Caco-2 (cell line): ENCODE measurements around the gene OR10G2. TPM values are rescaled to one million over a fixed set of nuclear protein-coding genes. Genes with fewer than 3 reads are reported as not detected.
"Not testable (repeated sequence)": the region's sequence is repeated elsewhere in the genome, so short reads cannot be mapped to it uniquely, and the experiment has no call there.

Source experiments
- BruUV-seq: library from RNA; stranded (reverse); fragments of 400-500 nt; replicated peaks from 2 replicates; lab custom pipeline; 2021; lab: Mats Ljungman, UMichigan
- CTCF ChIA-PET: fragments of 300-600 bp; sonication (Branson Sonifier 250); formaldehyde crosslinking; loops from one replicate; lab custom pipeline; 2022; ENCODE audit warnings: antibody characterized with exemption; lab: Charles Lee
- POLR2A ChIA-PET: fragments of 300-600 bp; sonication (Branson Sonifier 250); formaldehyde crosslinking; loops from one replicate; lab custom pipeline; 2022; ENCODE audit warnings: antibody characterized with exemption; lab: Charles Lee
- DNase-seq, 2 experiments: peaks; one replicate each; pipeline versions ENCODE4 v3.0.0 to v3.0.0-alpha.2; 2020 to 2022
- H3K27me3 ChIP-seq: replicated peaks from 2 replicates; pipeline ENCODE4 v1.6.0; 2011; ENCODE audit warnings: low read length; ENCODE audit not compliant: control insufficient read depth, insufficient read depth
- H3K36me3 ChIP-seq: 2 replicates; pipeline ENCODE4 v1.5.1; 2011; ENCODE audit warnings: low read length; ENCODE audit not compliant: control insufficient read depth, insufficient read depth
- H3K4me1 ChIP-seq: fragments of 250-450 bp; sonication (Bioruptor Pico); 2 replicates; pipeline ENCODE4 v1.5.1; 2020; ENCODE audit warnings: mild to moderate bottlenecking
- H3K4me3 ChIP-seq: 2 replicates; pipeline ENCODE4 v1.5.1; 2011; ENCODE audit warnings: low read depth, mild to moderate bottlenecking, control low read depth, low read length
- H3K9me3 ChIP-seq: fragments of 250-450 bp; sonication (Bioruptor Pico); 2 replicates; pipeline ENCODE4 v1.5.1; 2020; ENCODE audit warnings: mild to moderate bottlenecking, moderate library complexity
- H3K27ac Mint-ChIP-seq: one replicate; pipeline ENCODE4 v1.8.0; 2022; ENCODE audit warnings: mixed read lengths; ENCODE audit not compliant: unreplicated experiment
- H3K27me3 Mint-ChIP-seq: one replicate; pipeline ENCODE4 v1.8.0; 2022; ENCODE audit warnings: mixed read lengths; ENCODE audit not compliant: insufficient read depth, unreplicated experiment
- H3K36me3 Mint-ChIP-seq: one replicate; pipeline ENCODE4 v1.8.0; 2022; ENCODE audit warnings: mild to moderate bottlenecking, mixed read lengths; ENCODE audit not compliant: insufficient read depth, unreplicated experiment
- H3K4me1 Mint-ChIP-seq: one replicate; pipeline ENCODE4 v1.8.0; 2022; ENCODE audit warnings: low read depth, mixed read lengths; ENCODE audit not compliant: unreplicated experiment
- H3K4me3 Mint-ChIP-seq: one replicate; pipeline ENCODE4 v1.8.0; 2022; ENCODE audit warnings: mild to moderate bottlenecking, moderate library complexity, mixed read lengths; ENCODE audit not compliant: unreplicated experiment
- H3K9me3 Mint-ChIP-seq: one replicate; pipeline ENCODE4 v1.8.0; 2022; ENCODE audit warnings: mixed read lengths; ENCODE audit not compliant: unreplicated experiment
- CTCF ChIP-seq, 2 experiments: fragments of 200-600 bp in 1 of 2; IDR thresholded peaks; 1 replicate in 1 of 2; 2 replicates in 1 of 2; pipeline versions ENCODE4 v1.5.1 to v1.8.0; 2011 to 2022; ENCODE audit warnings: antibody characterized with exemption in 1 of 2, control low read depth in 1 of 2, inconsistent platforms in 1 of 2, low read depth in 1 of 2, low read length in 1 of 2, mild to moderate bottlenecking in 1 of 2, moderate library complexity in 1 of 2; ENCODE audit not compliant: insufficient read depth in 1 of 2, severe bottlenecking in 1 of 2, unreplicated experiment in 1 of 2
- intact Hi-C: fragments of 100-400 bp; cut with micrococcal nuclease; formaldehyde crosslinking; loops from one replicate; pipeline ENCODE4 v1.10.0; 2022; ENCODE audit not compliant: unreplicated experiment
- total RNA-seq: library from RNA; stranded (reverse); gene quantifications from 2 replicates; pipeline ENCODE4 v1.2.3, GENCODE V29; 2022

The OR10G2 gene
- total RNA-seq, 1 experiment from 2014 or later, result not detected

- Histone ChIP-seq H3K9me3 (no peaks in the 10 kb centered on the region), H3K4me3 (no peak overlapping the region), H3K27me3 (no peaks in the 10 kb centered on the region), H3K4me1 (no peaks in the 10 kb centered on the region), H3K36me3 (no peaks in the 10 kb centered on the region)
- peaks cover 7% of the 10 kb centered on the region for H3K4me1 Mint-ChIP-seq
- no TSS peak for BruUV-seq
- intact Hi-C loops, result no loop called here
- no peaks in the 10 kb centered on the region for H3K36me3 Mint-ChIP-seq
- POLR2A ChIA-PET, result no interaction called here
- no peak for TF ChIP-seq CTCF (IDR thresholded peaks at IDR 0.05; ENCODE audit: insufficient read depth in 1 of 2, low read depth in 1 of 2, low read length in 1 of 2, severe bottlenecking in 1 of 2, unreplicated experiment in 1 of 2)
- no peak overlapping the region for H3K27ac Mint-ChIP-seq
- H3K27me3 Mint-ChIP-seq, result no peaks in the 10 kb centered on the region
- H3K4me3 Mint-ChIP-seq, result no peak overlapping the region
- no peak for DNase-seq
- H3K9me3 Mint-ChIP-seq, result no peaks in the 10 kb centered on the region
- CTCF ChIA-PET, result no interaction called here
These were observed 17.1 kb downstream of the OR10G2 start for GRCh38 chr14:21617614-21618013.

GRCh38 chr14:21614240-21614639 lies 20.5 kb downstream of the OR10G2 start:
- no TSS peak for BruUV-seq
- CTCF ChIA-PET, result interaction anchor here (0.7 kb wide), 1 partner anchor 140 kb away, joined by 4 read pairs; no protein-coding TSS in a partner anchor
- Histone ChIP-seq H3K36me3 (no peaks in the 10 kb centered on the region), H3K9me3 (no peaks in the 10 kb centered on the region), H3K4me3 (no peak overlapping the region), H3K4me1 (no peaks in the 10 kb centered on the region), H3K27me3 (no peaks in the 10 kb centered on the region)
- no peaks in the 10 kb centered on the region for H3K9me3 Mint-ChIP-seq
- POLR2A ChIA-PET, result no interaction called here
- H3K27me3 Mint-ChIP-seq, result no peaks in the 10 kb centered on the region
- DNase-seq, result peak in 1 of 2 experiments; percentile 9
- H3K4me3 Mint-ChIP-seq, result no peak overlapping the region
- no peaks in the 10 kb centered on the region for H3K36me3 Mint-ChIP-seq
- intact Hi-C loops, result no loop called here
- TF ChIP-seq CTCF (IDR thresholded peaks at IDR 0.05; ENCODE audit: insufficient read depth in 1 of 2, low read depth in 1 of 2, low read length in 1 of 2, severe bottlenecking in 1 of 2, unreplicated experiment in 1 of 2), result no peak
- no peak overlapping the region for H3K27ac Mint-ChIP-seq
- H3K4me1 Mint-ChIP-seq, result peaks cover 7% of the 10 kb centered on the region

GRCh38 chr14:21612324-21612723 lies 22.4 kb downstream of the OR10G2 start:
- H3K36me3 ChIP-seq, result no peaks in the 10 kb centered on the region
- H3K27me3 Mint-ChIP-seq, result no peaks in the 10 kb centered on the region
- no peak overlapping the region for H3K4me3 Mint-ChIP-seq
- no peaks in the 10 kb centered on the region for H3K9me3 ChIP-seq
- DNase-seq, result peak in 1 of 2 experiments; percentile 5
- no peaks in the 10 kb centered on the region for H3K27me3 ChIP-seq
- TF ChIP-seq CTCF (IDR thresholded peaks at IDR 0.05; ENCODE audit: insufficient read depth in 1 of 2, low read depth in 1 of 2, low read length in 1 of 2, severe bottlenecking in 1 of 2, unreplicated experiment in 1 of 2), result peak in 1 of 2 experiments; percentile 21
- H3K27ac Mint-ChIP-seq, result no peak overlapping the region
- intact Hi-C loops, result no loop called here
- POLR2A ChIA-PET, result no interaction called here
- no peak overlapping the region for H3K4me3 ChIP-seq
- no TSS peak for BruUV-seq
- H3K36me3 Mint-ChIP-seq, result no peaks in the 10 kb centered on the region
- H3K4me1 ChIP-seq, result no peaks in the 10 kb centered on the region
- peaks cover 7% of the 10 kb centered on the region for H3K4me1 Mint-ChIP-seq
- CTCF ChIA-PET, result no interaction called here
- H3K9me3 Mint-ChIP-seq, result no peaks in the 10 kb centered on the region

- H3K36me3 Mint-ChIP-seq, intact Hi-C loops, H3K4me3 Mint-ChIP-seq, H3K27me3 ChIP-seq, DNase-seq, H3K4me3 ChIP-seq, H3K27me3 Mint-ChIP-seq, H3K36me3 ChIP-seq, H3K9me3 Mint-ChIP-seq, H3K4me1 Mint-ChIP-seq, H3K27ac Mint-ChIP-seq, POLR2A ChIA-PET, CTCF ChIA-PET, H3K4me1 ChIP-seq, BruUV-seq, H3K9me3 ChIP-seq: not testable (repeated sequence)
These were observed 32.6 kb downstream of the OR10G2 start for GRCh38 chr14:21602181-21602580.
